SKM-1 (cell line): ENCODE measurements around the gene DNAJC30.

Source experiments
- DNase-seq: peaks from one replicate; lab custom pipeline; 2025; ENCODE audit not compliant: unreplicated experiment; lab: John Stamatoyannopoulos, UW

Gene DNAJC30

DNA sequence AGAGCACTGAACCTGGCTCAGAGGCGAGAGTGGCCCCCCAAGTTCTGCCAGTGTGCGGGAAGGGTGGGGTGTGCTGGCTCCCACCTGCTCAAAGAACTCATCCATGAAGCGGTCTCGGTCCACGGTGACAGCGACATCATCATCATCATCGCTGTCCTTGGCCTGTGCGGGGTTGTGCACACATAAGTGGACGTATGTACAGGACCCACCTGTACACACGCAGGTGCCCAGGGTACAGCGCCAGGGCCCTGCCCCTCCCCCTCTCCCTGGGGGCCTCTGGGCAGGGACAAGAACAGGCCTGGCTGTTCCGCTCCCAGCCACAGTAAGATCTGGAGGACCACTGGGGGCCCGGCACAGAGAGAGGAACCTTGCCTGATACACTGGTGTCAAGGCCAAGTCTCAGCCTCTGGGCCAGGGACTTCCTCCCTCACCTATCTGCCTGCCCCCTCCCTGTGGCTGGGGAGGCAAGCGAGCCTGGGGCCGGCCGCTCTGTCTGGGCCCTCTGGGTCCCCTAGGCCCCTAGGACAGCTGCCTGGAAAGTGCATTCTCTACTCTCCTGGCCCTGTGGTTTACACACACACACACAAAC lies 25.8 kb upstream of the DNAJC30 start:
- no peak for DNase-seq

DNA sequence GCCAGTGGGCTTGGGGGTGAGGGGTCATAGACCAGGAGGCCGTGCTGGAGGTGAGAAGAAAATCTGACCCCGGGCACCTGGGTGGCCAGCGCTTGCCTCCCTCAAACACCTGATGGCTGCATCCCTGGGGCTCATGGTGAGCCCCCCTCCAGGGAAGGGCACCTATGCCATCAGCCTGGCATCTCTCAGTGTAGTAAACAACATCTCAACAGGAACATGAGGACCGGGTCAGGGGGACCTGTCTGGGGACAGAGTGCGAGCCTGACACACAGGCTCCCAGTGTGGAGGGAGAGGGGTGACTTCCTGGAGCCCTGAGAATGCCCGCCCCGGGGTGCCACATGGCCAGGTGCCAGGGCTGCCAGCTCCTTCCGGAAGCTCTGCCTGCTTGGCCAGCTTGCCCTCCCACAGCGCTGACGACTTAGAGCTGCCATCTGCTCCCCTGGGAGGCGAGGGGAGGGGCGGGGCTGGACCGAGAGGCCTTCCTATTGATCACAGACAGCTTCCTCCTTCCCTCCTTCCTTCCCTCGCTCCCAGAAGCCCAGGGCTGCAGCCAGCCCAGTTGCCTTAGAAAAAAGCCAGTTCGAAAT lies 23.9 kb upstream of the DNAJC30 start:
- no peak for DNase-seq

DNA sequence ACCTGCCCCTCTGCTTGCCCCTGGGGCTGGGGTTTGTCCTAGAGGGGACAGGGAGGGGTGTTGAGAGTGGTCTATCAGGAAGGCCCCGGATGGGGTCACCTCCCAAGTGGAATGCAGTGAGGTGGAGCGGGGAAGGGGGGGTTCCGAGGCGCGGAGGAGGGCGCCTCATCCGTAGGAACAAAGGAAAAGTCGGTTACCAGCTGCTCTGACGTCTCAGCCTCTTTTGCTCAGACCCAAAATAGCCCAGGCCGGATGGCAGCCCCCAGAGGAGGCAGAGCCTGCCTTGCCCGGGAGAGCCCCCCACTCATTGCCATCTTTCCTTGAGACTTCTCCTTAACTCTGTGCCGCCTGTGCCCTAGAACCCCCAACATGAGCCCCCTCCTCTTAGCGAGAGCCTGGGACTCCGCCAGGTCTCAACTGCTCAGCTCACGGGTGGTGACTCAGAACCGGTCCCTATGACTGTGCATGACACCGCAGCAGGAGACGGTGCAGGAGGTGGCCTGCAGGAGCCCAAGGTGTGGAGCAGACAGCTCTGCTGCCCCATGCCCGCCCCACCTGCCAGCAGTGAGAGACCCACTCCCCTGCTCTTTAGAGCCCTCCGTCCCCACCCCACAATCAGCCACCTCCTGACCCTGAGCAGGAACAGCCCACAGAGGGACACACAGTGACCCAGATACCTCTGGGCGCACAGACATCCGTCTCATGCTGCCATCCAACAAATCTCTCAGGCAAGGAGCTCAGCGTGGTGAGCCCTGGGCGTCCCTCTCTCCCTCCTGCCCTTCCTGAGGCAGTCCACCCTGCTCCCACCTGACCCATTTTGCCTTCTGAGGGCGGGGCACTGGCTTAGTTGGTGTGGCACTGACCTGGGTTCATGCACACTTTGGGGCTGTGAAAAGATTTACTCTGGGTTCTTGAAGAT lies 23.1 kb upstream of the DNAJC30 start:
- no peak for DNase-seq

DNA sequence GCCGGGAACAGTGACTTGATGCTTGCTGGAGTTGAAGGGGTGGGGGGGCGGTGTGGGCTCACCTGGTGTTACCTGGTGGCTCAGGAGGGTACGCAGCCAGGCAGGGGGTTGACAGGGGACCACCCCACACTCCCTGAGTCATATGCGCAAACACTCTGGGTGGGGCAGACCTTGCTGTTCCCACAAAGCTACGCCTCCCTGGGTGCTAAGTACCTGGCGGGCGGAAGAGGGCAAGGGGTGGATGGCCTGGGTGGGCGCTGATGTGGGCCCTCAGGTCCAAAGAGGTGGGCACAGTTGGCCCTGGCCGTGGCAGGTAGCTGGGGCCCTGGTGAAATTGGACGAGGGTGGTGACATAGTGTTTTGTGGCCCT lies 22.3 kb upstream of the DNAJC30 start:
- no peak for DNase-seq

DNA sequence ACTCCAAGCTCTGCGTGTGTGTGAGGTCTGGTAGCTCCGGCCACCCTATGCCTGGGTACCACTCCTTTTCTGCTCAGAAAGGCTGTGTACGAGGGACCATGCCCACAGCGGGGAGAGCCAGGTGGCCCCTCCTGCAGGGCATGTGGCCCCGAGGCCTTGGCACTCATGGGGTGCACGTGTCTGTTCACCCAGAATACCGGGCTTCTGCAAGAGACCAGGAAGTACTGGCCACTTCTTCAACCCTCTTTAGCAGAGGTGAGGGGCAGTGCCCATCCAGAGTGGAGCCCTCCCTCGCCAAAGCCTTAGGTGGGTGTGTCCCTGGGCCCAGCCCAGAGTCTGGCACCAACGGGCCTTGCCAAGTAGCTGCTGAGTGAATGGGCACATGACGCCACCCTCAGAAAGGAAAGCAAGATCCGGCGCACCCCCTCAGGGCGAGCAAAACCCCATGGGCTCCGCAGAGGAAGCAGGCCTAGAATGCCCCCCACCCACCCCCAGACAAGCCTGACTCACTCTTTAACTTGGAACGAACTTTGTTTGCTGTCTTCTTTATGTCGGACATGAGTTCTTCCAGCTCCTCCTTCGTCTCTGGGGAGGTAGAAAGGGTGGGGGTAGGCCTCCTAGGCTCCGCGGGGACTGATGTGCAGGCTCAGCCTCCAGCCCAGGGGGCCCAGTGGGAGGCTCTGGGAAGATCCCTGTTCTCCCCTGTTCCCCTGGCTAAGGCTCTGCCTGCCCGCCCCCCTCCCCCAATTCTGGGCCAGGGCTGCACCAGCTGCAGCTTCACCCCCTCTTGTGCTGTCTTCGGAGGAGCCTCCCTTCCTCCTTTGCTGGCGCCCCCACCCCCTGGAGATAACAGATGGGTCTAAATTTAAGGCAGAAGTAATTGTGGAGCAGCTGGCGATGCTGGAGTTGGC lies 21.6 kb upstream of the DNAJC30 start:
- no peak for DNase-seq

DNA sequence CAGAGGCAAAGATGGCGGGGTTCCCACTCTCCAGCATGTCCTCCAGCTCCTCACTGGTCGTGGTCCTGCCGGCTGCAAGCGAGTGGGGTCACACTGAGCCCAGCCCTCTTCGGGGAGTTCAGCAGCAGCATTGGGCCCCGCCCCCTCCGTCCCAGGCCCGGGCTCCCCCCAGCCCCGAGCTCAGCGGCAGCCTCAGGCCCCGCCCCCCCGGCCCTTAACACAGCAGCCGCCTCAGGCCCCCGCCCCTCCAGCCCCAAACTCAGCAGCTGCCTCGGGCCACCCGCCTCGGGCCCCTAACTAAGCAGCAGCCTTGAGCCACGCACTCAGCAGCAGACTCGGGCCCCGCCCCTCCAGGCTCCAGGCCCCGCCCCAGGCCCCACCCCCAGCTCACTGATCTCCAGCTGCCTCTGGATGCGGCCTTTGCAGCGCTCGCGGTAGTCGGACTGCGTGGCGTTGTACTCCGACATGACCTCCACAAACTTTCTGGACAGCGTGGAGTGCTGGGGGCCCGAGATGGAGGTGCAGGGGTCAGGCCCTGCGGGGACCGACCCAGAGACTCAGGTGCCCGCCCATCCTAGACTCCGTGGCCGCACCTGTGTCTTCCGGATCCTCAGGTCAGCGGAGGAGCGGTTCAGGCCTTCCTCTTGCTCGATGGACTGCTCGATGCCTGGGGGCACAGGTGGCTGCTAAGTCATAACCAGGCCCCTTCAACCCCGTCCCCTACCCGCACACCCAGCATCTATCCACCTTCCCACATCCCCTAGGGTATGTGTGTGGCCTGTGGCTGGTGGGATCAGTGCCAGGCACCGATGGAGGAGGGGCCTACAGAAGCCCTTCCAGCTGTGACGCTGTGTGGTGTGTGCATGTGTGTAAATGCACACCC lies 20.7 kb upstream of the DNAJC30 start:
- no peak for DNase-seq

DNA sequence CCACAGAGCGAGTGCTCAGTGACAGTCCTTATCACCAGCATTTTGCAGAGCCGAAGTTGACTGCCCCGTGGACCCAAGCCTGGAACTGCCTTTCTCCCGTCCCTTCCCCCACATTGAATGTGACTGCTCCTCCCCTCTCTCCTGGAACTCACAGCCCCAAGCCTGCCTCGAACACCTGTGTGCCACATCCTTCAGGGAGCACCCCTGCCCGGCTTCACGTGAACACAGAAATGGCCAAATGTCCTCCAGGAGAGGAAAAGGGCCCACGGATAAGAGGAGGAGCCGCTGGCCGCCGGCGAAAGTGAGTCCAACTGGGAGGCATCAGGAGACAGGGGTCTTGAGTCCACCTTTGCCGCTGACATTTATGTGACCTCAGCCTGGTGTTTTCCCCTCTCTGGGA lies 20.0 kb upstream of the DNAJC30 start:
- DNase-seq: no peak

DNA sequence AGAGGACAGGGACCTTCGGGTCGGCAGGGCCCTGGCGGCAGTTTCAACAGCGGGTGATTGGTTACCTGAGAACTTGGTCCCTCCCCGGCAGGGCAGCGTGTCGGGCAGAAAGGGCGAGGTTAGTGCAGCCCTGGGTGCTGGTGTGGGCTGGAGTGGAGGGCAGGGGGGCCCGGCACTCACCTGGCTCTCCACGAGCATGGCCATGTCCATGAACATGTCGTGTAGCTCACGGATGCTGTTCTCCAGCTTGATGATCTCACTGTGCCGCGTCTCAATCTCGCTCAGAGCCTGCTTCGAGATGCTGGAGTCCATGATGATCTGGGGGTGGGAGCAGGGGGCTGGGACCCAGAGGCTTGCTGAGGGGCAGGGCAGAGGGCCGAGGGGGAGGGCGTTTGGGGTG lies 19.4 kb upstream of the DNAJC30 start:
- DNase-seq: no peak

DNA sequence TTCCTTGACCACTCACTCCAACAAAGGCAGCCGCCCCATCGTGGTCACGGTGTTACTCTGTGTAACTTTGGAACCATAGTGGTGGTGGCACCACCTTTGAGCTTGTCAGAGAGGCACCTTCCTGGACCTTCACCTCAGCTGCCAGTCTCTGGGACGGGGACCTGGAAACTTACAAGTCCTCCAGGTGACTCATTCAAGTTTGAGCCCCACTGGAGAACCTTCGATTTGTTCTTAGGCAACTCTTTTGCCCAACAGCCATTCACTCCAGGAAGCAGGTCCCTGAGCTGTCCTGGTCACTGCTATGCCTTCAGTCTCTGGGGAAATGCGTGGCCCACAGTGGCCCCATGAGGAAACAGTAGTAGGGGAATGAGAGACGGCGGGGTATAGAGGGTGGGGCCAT lies 19.0 kb upstream of the DNAJC30 start:
- DNase-seq: no peak

DNA sequence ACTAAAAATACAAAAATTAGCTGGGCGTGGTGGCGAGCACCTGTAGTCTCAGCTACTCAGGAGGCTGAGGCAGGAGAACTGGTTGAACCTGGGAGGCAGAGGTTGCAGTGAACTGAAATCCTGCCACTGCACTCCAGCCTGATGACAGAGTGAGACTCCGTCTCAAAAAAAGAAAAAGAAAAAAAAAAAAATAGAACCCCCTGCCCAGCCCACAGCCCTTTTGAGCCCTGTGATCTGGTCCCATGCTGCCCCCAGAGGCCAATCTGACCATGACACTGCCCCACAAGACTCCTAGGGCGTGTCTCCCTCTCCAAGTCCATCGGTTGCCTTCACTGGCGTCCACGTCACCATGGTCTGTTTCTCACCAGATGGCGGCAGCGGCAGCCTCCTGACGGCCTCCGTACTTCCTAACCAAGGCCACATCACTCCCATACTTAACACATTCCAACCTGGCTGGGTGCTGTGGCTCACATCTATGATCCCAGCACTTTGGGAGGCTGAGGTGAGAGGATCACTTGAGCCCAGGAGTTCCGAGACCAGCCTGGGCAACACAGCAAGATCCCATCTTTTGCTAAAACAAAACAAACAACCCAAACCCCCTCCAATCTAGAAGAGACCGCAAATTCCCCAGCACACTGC lies 18.2 kb upstream of the DNAJC30 start:
- DNase-seq: no peak

DNA sequence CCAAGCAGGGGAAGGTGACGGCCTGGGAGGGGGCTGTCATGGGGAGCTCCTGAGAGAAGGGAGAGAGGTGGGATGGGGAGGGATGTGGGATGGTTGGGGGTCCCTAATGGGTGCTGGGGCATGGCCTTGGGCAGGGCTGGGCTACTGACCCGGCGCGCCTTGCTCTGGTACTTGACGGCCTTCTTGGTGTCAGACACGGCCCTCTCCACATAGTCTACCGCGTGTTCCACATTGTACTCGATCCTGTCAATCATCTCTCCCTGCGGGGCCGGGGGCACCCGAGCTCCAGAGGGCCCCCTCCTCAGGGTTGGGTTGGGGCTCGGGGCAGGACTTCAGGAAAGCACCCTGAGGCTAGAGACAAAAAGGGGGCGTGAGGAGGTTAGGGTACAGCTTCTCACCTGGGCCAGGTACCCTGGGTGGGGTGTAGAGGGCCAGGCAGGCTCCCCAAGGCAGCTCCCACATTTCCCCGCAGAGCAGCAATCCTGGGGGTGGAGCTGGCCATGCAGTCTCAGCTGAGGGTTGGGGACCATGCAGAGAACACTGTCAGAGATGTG lies 17.4 kb upstream of the DNAJC30 start:
- no peak for DNase-seq

DNA sequence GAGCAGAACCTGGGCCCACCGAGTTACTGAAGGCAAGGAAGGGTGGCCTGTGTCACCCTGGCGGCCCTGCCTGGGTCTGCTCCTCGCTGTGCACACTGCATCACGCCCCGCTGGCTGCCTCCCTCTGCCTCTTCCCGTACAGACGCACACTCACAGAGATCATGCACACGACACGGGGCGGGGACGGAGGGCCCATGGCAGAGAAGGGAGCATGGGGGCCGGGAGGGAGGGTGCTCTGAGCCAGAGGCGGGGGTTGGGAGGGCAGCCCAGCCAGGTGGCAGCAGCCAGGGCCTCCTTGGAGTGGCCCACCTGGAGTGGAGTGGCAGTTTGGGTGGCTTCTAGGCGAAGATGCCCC lies 16.8 kb upstream of the DNAJC30 start:
- DNase-seq: no peak

DNA sequence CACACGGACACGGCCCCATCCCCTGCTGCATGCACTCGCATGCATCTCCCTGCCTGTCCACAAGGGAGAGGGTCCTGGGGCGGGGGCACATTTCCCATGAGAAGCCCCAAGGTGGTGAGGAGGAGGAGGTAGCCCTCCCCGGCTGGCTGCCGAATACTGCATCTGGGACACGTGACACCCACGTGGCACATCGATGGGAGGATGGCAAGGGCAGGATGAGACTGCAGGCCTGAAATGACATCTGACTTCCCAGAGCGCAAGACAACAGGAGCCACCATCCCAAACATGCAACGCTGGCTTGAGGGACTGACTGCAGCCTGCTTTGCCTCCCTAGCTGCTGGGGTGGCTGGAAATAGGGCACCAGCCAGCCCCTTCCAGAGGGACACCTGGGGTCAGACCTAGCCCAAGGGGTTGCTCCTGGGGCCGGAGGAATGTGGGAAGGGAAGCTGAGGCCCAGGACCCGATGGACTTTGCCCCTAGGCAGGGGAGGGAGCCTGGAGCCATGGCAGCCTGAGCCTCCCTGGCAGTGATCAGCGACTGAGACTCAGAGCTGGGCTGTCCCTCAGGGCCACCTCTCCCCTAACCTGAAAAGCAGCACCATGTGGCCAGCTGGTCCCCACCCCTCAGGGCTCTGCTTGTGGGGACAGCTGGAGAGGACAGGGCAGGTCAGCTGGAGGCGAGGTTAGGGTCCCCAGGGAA lies 16.3 kb upstream of the DNAJC30 start:
- DNase-seq: no peak

DNA sequence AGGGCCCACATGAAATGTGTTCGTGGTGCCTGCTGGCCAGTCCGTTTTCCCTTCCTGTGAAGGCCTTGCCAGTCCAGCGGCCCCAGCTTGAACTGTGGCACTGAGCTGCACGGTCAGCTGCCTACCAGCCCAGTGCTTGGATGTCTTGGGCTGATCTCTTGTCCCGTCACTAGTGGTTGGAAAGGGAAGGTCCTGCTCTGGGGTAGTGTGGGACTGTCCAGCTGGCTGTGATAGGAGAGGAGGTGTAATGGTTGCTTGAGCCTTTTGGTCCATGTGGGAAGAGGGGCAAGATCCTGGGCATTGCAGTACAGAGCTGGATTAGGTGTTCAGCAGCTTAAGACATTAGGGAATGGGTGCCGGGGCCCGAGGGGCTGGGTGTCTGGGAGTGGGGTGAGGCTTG lies 15.2 kb upstream of the DNAJC30 start:
- no peak for DNase-seq

DNA sequence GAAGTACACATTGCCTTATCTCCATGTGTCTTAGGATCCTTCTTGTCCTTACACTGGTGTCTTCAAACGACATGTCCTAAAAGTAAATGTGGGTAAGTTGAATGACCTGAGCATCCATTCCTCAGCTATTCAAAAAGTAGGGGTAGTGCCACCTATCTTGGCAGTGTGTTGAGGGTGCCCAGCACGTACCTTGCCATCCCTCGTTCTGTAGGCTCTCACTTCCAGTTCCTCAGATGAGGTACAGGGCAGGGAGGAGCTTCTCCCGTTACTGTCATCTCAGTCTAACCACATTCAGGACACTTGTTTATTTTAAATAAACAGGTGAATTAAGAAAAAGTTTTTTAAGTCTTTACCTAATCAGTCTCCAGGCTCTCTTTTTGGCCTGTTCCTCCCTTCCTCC lies 13.1 kb upstream of the DNAJC30 start:
- DNase-seq: no peak

DNA sequence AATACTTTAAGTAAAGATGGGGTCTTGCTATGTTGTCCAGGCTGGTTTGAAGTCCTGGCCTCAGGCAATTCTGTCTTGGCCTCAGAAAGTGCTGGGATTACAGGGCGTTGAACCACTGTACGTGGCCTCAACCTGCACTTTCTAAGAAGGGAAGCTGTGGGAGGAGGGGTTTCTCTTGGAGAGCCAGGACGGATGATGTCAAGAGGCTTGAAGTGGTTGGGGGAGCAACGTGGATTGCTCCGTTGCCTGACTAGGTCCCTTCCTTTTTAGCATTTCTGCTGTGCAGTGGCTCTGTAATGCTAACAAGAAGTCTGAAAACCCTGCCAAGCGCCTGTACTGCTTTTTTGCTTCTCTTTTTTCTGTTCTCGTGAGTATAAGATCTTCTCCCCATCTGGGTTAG lies 7.4 kb upstream of the DNAJC30 start:
- no peak for DNase-seq

DNA sequence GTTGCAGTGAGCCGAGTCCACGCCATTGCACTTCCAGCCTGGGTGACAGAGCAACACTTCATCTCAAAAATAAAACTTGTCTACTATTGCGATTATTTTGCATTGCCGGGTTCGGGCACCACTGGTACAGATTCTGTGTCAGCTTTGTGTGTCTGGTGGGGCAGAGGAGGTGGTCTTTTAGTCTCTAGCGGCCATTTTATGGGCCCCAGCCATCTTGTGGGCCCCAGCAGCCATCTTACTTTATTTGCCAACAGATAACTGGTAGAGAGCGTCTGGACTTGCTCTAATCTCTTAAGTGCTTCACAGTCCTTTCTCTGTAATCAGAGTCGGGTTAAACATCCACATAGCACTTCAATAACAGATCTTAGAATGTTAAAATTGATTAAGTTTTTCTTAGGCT lies 5.0 kb upstream of the DNAJC30 start:
- no peak for DNase-seq

DNA sequence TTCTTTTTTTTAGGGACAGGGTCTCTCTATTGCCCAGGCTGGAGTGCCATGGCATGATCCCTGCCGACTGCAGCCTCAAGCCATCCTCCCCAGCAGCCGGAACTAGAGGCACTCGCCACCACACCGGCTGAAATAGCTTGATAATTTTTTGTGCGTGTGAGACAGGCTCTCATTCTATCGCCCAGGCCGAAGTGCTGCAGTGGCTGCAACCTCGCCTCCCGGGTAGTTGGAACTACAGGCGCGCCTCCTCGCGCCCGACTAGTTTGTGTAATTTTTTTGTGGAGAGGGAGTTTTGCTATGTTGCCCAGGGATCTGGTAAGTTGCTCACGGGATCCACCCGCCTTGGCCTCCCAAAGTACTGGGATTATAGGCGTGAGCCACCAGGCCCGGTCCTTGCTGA lies 2.1 kb upstream of the DNAJC30 start:
- DNase-seq: no peak
